22Rv1 (cell line): ENCODE results near the gene STIM1.

Experiments used
- ZFX ChIP-seq: fragments of 450-650 bp; IDR thresholded peaks from 2 replicates; pipeline ENCODE4 v1.6.1; 2017; ENCODE audit warnings: antibody characterized with exemption, borderline replicate concordance
- TF ChIP-seq, protein P1 (sequence below): fragments of 450-650 bp; IDR thresholded peaks from 2 replicates; pipeline ENCODE4 v1.5.1; 2017; ENCODE audit warnings: mild to moderate bottlenecking

DNA sequence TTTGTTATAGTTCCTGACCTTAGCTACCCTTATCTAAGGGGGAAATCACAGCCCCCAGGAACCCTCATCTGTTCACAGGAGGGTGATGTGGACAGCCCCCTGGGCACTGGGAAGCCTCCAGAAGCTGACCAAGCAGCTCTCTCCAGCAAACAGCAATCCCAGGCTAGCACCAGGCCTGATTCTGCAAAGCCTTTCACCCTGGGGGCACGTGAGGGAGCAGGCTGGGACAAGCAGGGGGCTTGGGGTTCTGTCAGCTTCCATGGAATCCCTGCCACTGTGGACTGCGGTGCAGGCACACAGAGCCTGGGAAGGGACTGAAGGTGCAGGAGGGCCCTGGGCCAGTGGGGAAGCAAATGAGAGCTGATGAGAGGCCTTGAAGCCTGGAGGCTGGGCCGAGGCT is 45.0 kb upstream of the STIM1 start:
- TF ChIP-seq, protein P1, sequence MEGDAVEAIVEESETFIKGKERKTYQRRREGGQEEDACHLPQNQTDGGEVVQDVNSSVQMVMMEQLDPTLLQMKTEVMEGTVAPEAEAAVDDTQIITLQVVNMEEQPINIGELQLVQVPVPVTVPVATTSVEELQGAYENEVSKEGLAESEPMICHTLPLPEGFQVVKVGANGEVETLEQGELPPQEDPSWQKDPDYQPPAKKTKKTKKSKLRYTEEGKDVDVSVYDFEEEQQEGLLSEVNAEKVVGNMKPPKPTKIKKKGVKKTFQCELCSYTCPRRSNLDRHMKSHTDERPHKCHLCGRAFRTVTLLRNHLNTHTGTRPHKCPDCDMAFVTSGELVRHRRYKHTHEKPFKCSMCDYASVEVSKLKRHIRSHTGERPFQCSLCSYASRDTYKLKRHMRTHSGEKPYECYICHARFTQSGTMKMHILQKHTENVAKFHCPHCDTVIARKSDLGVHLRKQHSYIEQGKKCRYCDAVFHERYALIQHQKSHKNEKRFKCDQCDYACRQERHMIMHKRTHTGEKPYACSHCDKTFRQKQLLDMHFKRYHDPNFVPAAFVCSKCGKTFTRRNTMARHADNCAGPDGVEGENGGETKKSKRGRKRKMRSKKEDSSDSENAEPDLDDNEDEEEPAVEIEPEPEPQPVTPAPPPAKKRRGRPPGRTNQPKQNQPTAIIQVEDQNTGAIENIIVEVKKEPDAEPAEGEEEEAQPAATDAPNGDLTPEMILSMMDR, result no peak
- no peak for TF ChIP-seq ZFX
